K562 (cell line): ENCODE data around the gene HS2ST1. TPM values are rescaled to one million over a fixed set of nuclear protein-coding genes. Genes with fewer than 3 reads are reported as not detected.

Experiments used
- BCLAF1 ChIP-seq, 2 experiments: fragments of 450-650 bp in 1 of 2; IDR thresholded peaks; 2 replicates each; pipeline ENCODE4 v1.6.1; 2011 to 2017; ENCODE audit warnings: low read depth in 2 of 2, antibody characterized with exemption in 1 of 2, borderline replicate concordance in 1 of 2, low read length in 1 of 2, mild to moderate bottlenecking in 1 of 2, mixed read lengths in 1 of 2; ENCODE audit not compliant: control insufficient read depth in 1 of 2
- BCOR ChIP-seq: fragments of 450-650 bp; IDR thresholded peaks from 2 replicates; pipeline ENCODE4 v1.6.1; 2016
- DMBX1 ChIP-seq: fragments of 250-450 bp; sonication (Bioruptor Pico); IDR thresholded peaks from 2 replicates; pipeline ENCODE4 v1.8.0; 2022; ENCODE audit warnings: inconsistent platforms, mild to moderate bottlenecking, moderate library complexity, borderline replicate concordance
- ESRRB ChIP-seq: fragments of 250-450 bp; sonication (Bioruptor Pico); IDR thresholded peaks from 2 replicates; pipeline ENCODE4 v1.5.0; 2020; ENCODE audit warnings: mild to moderate bottlenecking, moderate library complexity, borderline replicate concordance
- FOXJ2 ChIP-seq: fragments of 200-800 bp; sonication (Bioruptor generic); IDR thresholded peaks from 2 replicates; pipeline ENCODE4 v1.6.1; 2016; ENCODE audit warnings: missing genetic modification characterization, missing compliant biosample characterization
- GATA2 ChIP-seq: sonication (generic); formaldehyde crosslinking; IDR thresholded peaks from 2 replicates; pipeline ENCODE4 v1.4.0; 2020; ENCODE audit warnings: mild to moderate bottlenecking, missing genetic modification reagents
- GTF2F1 ChIP-seq: IDR thresholded peaks from 2 replicates; pipeline ENCODE4 v1.6.1; 2011; ENCODE audit warnings: low read depth, low read length, improper control_type of control experiment
- HDGF ChIP-seq: fragments of 450-650 bp; IDR thresholded peaks from 2 replicates; pipeline ENCODE4 v1.6.1; 2016
- HMG20A ChIP-seq: fragments of 450-650 bp; formaldehyde crosslinking; conservative IDR thresholded peaks from 2 replicates; pipeline ENCODE4 v1.4.0; 2020; ENCODE audit warnings: mild to moderate bottlenecking, mixed read lengths
- MTA3 ChIP-seq: fragments of 450-650 bp; formaldehyde crosslinking; IDR thresholded peaks from 2 replicates; pipeline ENCODE4 v1.6.1; 2017; ENCODE audit warnings: mild to moderate bottlenecking, borderline replicate concordance
- NR1H2 ChIP-seq: sonication (generic); formaldehyde crosslinking; IDR thresholded peaks from 2 replicates; pipeline ENCODE4 v1.4.0; 2020; ENCODE audit warnings: mild to moderate bottlenecking, missing genetic modification reagents
- NR3C1 ChIP-seq: sonication (generic); formaldehyde crosslinking; IDR thresholded peaks from 2 replicates; pipeline ENCODE4 v1.8.1; 2022; ENCODE audit warnings: missing genetic modification reagents
- PTTG1 ChIP-seq: fragments of 450-650 bp; IDR thresholded peaks from 2 replicates; pipeline ENCODE4 v1.6.1; 2016; ENCODE audit warnings: low read depth, mild to moderate bottlenecking, missing genetic modification characterization, missing compliant biosample characterization
- RBM17 ChIP-seq: fragments of 200-400 bp; formaldehyde crosslinking; IDR thresholded peaks from 2 replicates; pipeline ENCODE4 v1.6.1; 2017; ENCODE audit warnings: low read depth, mild to moderate bottlenecking, low read length, borderline replicate concordance
- TBP ChIP-seq: optimal IDR thresholded peaks from 2 replicates; pipeline ENCODE3; 2011; ENCODE audit warnings: low read depth, low read length, improper control_type of control experiment
- U2AF2 ChIP-seq: fragments of 200-400 bp; formaldehyde crosslinking; optimal IDR thresholded peaks from 2 replicates; pipeline ENCODE3; 2017; ENCODE audit warnings: low read depth, mild to moderate bottlenecking, low read length
- ZNF586 ChIP-seq: fragments of 450-650 bp; formaldehyde crosslinking; conservative IDR thresholded peaks from 2 replicates; pipeline ENCODE4 v1.4.0; 2020; ENCODE audit warnings: mild to moderate bottlenecking, moderate library complexity
- polyA plus RNA-seq, 8 experiments: library from polyadenylated mRNA; depleted of rRNA in 4 of 8; stranded (reverse) in 5 of 8; unstranded in 3 of 8; fragments of >200 nt; fragmentation: Nextera tagmentation in 2 of 8; fragmentation: Illumina TruSeq in 1 of 8; extraction: Ambion mirVana in 2 of 8; extraction: Trizol in 1 of 8; gene quantifications; 2 replicates each; pipeline versions ENCODE4 v1.2.1 to v1.2.3, GENCODE V29; 2011 to 2014; ENCODE audit warnings: inconsistent platforms in 1 of 8, missing spikeins in 1 of 8
- total RNA-seq, 7 experiments: library from RNA; depleted of rRNA in 6 of 7; stranded (reverse); fragments of >200 nt in 6 of 7; fragmentation: Illumina TruSeq in 2 of 7; extraction: Trizol in 2 of 7; gene quantifications; 2 replicates each; pipeline versions ENCODE4 v1.2.1 to v1.2.3, GENCODE V29; 2011 to 2021; ENCODE audit warnings: low replicate concordance in 1 of 7
- TF ChIP-seq, protein P1 (sequence below): sonication (generic); formaldehyde crosslinking; IDR thresholded peaks from 2 replicates; pipeline ENCODE4 v1.8.0; 2022; ENCODE audit warnings: mild to moderate bottlenecking, missing genetic modification reagents
- TF ChIP-seq, protein P2 (sequence below): fragments of 250-450 bp; sonication (Bioruptor Pico); IDR thresholded peaks from 2 replicates; pipeline ENCODE4 v1.8.0; 2021; ENCODE audit warnings: borderline replicate concordance, mild to moderate bottlenecking, moderate library complexity; ENCODE audit not compliant: poor library complexity, severe bottlenecking
- TF ChIP-seq, protein P3 (sequence below): sonication (generic); formaldehyde crosslinking; IDR thresholded peaks from 2 replicates; pipeline ENCODE4 v1.8.0; 2022; ENCODE audit warnings: missing genetic modification reagents, mild to moderate bottlenecking, moderate library complexity, borderline replicate concordance
- TF ChIP-seq, protein P4 (sequence below), 2 experiments: fragments of 250-450 bp in 1 of 2; fragments of 450-650 bp in 1 of 2; sonication (Bioruptor Pico) in 1 of 2; IDR thresholded peaks; 2 replicates each; pipeline versions ENCODE4 v1.6.1 to v1.8.0; 2016 to 2021; ENCODE audit warnings: mild to moderate bottlenecking in 2 of 2, moderate library complexity in 2 of 2, missing compliant biosample characterization in 1 of 2, missing genetic modification characterization in 1 of 2

The HS2ST1 gene
- total and polyA plus RNA-seq, 9 of the 15 experiments (the other 6 are each of a cell fraction or from before 2014, with no cell fraction given), result 7.7 to 43.3 (median 25.8) TPM

DNA sequence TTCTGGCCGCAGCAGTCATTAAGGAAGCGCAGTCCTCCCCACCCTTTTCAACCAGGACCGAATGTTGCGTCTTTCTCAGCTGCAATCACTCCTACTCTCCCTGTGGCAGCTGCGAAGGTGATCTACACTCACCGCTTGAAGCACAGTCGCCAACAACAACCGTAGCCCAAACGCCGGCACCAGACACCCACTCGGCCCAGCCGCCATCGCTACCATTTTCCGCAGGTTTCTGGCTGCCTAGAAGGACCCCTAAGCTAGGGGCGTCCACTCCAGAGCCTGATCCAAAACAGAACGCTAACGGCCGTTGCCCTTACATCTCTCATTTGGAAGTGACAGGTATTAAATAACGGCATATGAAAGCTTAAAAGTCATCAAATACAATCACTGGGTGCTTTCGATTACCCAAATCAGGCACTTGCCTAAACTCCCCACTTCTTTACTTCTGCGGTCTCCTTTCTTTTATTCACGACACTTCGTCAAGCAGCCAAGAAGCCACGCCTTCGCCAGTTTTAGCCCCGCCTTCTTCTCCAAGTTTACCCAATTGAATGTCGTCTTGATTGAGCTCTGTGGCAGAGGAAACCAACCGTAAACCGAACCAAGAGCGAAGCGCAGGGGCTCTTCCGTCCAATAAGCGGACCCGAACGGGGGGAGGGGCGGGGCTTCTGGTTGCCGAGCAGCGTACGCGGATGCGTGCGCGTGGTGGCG is 387 bp upstream of the HS2ST1 start, which contains the start of gene SELENOF (continued):
- TF ChIP-seq BCLAF1 (IDR thresholded peaks at IDR 0.05; ENCODE audit: borderline replicate concordance in 1 of 2, control insufficient read depth in 1 of 2, low read depth in 2 of 2, low read length in 1 of 2) (peak in 1 of 2 experiments; percentile 78; a peak in 1 of 4 replicates), MTA3 (peak; percentile 47; the same call in 1 of the 2 replicates), U2AF2 (no peak), GTF2F1 (no peak), DMBX1 (0 out of 2 replicates have a peak, but pooled peaks have one; percentile 21), ZNF586 (CRISPR knock-in tag) (no peak), RBM17 (no peak), PTTG1 (no peak), GATA2 (CRISPR knock-in tag) (no peak), FOXJ2 (tag) (peak; percentile 51; the same call in 1 of the 2 replicates), NR1H2 (no peak), TBP (peak; percentile 90), HMG20A (CRISPR knock-in tag) (no peak), HDGF (no peak), BCOR (0 out of 2 replicates have a peak, but pooled peaks have one; percentile 19), NR3C1 (CRISPR knock-in tag) (no peak), ESRRB (CRISPR knock-in tag) (no peak)
- TF ChIP-seq, protein P1, sequence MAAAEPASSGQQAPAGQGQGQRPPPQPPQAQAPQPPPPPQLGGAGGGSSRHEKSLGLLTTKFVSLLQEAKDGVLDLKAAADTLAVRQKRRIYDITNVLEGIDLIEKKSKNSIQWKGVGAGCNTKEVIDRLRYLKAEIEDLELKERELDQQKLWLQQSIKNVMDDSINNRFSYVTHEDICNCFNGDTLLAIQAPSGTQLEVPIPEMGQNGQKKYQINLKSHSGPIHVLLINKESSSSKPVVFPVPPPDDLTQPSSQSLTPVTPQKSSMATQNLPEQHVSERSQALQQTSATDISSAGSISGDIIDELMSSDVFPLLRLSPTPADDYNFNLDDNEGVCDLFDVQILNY (CRISPR knock-in tag), result no peak
- TF ChIP-seq, protein P2, sequence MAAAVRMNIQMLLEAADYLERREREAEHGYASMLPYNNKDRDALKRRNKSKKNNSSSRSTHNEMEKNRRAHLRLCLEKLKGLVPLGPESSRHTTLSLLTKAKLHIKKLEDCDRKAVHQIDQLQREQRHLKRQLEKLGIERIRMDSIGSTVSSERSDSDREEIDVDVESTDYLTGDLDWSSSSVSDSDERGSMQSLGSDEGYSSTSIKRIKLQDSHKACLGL (CRISPR knock-in tag), result no peak
- TF ChIP-seq, protein P3, sequence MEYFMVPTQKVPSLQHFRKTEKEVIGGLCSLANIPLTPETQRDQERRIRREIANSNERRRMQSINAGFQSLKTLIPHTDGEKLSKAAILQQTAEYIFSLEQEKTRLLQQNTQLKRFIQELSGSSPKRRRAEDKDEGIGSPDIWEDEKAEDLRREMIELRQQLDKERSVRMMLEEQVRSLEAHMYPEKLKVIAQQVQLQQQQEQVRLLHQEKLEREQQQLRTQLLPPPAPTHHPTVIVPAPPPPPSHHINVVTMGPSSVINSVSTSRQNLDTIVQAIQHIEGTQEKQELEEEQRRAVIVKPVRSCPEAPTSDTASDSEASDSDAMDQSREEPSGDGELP, result peak; percentile 58; the same call in 1 of the 2 replicates
- TF ChIP-seq, protein P4, sequence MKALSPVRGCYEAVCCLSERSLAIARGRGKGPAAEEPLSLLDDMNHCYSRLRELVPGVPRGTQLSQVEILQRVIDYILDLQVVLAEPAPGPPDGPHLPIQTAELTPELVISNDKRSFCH (CRISPR knock-in tag; IDR thresholded peaks at IDR 0.05), result no peak
- TF ChIP-seq, protein P4 (tag; IDR thresholded peaks at IDR 0.05), result peak; percentile 68; the same call in 1 of the 2 replicates
